NCI-H128 (cell line): Measurements from ENCODE around the gene SLC25A43.
"Not testable (repeated sequence)": the region's sequence is repeated elsewhere in the genome, so short reads cannot be mapped to it uniquely, and the experiment has no call there.

ENCODE experiments used
- DNase-seq: peaks from one replicate; lab custom pipeline; 2025; ENCODE audit not compliant: unreplicated experiment; lab: John Stamatoyannopoulos, UW

Gene SLC25A43

DNA sequence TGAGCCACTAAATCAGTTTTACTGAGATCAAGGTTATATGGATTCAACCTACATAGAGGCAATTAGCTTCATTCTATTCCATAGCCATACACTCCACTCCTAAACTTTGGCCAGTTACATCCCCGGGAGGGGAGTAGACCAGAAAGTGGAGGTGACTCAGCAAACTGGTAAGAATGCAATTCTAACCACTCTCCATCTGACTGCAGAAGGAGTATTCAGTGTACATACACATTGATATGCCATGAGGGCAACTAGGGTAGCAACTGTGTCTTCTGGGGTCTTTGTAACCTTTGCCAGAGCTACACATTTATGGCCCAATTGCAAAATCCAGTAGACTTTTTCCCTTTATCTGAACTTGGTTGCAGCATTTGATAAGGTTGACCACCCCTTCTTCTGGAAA is 7.6 kb downstream of the SLC25A43 start:
- no peak for DNase-seq

DNA sequence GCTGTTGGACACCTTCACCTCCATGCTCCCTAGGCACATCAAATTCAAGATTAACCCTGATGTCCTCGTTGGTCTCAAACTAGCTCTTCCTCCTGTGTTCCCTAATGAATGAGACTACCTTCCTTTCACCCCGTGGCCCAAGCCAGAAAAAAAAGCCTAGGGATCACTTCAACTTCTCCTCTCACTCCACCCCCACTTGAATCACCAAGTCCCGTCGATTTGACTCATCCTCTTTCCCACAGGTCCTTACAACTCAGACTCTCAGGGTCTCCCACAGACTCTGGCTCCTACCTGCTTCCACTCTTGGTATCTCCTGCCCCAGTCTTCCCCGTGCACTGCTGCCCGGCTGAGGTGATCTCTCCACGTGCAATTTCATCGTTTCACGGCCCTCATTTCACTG is 8.5 kb downstream of the SLC25A43 start:
- DNase-seq: no peak

DNA sequence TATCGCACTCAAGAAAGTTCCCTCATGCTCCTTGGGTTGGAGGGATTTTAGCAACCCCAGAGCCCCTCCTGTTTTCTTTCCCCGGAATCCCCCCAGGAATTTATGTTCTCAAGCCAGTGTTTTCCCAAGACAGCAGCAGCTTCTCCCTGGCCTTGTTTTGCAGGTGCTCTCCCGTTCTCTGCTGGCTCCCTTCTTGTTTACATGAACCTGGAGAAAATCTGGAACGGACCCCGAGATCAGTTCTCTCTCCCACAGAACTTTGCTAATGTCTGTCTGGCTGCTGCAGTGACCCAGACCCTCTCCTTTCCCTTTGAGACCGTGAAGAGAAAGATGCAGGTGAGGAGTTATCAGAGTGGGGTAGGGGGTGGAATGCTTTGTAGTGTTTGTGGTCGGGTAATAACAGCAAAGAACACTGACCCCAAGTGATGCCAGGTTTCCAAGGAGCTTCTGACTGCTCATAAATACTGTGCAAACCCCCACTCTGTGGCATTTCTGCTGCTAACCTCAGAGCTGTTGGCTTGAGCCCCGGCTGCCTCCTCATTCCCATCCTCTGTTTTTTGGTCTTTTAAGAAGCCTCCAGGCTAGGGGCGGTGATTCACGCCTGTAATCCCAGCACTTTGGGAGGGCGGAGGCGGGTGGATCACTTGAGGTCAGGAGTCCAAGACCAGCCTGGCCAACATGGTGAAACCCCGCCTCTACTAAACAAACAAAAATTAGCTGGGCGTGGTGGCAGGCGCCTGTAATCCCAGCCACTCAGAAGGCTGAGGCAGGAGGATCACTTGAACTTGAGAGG is 11.1 kb downstream of the SLC25A43 start:
- DNase-seq: no peak

DNA sequence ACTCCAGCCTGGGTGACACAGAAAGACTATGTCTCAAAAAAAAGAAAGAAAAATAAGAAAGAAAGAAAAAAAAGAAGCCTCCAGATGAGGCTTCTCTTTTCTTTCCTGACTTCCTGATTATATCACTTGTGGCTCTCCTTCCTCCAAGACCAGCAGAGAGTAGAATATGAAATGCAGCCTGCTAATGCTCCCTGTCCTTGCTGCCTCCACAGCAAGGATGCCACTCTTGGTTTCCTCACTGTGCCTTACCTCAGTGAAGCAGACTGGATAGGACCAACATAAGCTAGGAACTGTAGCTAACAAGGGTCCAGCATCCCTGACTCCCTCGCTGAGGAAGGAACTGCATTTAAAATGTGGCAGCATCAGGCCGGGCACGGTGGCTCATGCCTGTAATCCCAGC is 11.7 kb downstream of the SLC25A43 start:
- DNase-seq: no peak

DNA sequence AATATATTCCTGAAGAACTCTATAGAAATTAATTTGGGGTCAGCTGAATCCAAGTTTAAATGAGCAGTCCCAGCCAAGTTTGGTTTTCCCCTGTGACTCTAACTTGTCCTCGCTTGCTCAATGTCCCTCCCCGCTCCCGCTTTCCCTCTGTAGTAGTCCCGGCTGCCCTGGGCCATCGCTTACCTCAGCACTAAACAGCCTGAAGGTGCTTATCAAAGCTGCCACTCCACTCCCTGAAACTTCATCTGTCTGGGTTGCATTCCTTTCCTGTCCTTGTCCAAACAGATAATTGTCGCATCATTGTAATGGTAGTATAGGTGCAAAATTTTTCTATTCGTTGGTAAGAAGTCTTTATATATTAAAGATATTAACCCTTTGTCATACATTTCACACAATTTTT is 12.8 kb downstream of the SLC25A43 start:
- DNase-seq: no peak

DNA sequence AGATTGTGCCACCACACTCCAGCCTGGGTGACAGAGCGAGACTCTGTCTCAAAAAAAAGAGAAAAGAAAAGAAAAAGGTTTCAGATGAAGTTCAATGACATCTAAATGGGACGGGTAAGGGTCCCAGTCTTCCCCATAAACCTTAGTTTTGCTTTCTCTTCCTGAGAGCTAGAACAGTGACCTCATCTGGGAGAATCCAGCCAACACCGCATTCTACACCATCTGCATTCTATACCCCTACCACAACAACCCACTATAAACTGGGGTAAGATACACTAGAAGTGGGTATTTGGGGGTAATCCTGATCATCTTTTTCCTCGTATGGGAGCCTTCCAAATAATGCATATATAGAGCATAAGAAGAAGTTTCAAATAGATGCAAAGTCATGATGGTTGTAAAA is 18.2 kb downstream of the SLC25A43 start:
- no peak for DNase-seq

DNA sequence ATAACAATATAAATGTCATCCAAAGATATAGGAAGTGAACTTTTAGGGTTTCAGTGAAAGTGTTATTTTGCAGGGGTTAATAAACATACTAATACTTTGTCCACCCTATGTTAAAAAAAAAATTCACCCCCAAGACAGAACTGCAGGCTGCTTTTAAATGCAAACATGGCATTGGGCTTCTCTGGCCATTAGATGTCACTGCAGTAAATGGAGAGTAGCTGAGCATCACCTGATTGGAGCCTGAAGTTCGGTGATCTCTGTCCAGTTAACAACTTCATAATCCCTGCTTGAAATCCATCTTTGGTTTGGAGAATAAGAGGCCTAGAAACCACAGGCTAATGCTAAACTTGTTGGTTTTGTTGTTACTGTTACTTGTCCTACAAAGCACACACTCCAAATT is 18.7 kb downstream of the SLC25A43 start:
- no peak for DNase-seq

DNA sequence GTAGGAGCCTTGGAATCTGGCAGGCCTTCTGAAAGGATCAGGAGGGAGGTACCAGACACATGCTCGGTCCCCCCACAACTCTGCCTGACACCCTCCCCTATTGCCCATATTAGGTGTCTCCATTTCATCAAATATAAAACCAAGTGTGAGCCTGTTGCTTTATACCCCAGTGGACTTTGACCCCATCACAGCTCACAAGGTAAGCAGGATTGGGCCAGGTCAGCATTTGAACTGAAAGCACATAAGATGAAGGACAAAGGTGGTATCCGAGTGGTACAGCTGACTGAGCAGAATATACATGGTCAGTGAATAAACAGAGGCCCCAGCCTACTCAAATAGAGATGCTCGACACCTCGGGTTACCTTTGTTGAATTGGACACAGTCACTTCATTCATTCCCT is 20.0 kb downstream of the SLC25A43 start:
- DNase-seq: no peak

DNA sequence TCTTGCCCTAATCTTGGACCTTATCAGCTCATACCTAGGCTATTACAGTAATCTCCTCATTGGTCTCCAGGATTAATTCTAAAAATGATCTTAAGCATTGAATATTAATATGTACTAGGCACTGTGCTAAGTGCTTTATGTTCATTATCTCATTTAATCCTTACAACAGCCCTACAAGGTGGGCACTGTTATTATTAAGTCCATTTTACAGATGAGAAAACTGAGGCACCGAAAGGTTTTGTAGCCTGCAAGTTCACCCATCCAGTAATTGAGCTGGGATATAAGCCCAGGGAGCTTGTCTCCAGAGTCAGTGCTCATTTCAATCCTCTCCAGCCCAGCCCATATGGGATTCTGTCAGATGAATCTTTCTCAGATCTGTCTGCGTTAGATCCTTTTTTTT is 20.8 kb downstream of the SLC25A43 start:
- no peak for DNase-seq

DNA sequence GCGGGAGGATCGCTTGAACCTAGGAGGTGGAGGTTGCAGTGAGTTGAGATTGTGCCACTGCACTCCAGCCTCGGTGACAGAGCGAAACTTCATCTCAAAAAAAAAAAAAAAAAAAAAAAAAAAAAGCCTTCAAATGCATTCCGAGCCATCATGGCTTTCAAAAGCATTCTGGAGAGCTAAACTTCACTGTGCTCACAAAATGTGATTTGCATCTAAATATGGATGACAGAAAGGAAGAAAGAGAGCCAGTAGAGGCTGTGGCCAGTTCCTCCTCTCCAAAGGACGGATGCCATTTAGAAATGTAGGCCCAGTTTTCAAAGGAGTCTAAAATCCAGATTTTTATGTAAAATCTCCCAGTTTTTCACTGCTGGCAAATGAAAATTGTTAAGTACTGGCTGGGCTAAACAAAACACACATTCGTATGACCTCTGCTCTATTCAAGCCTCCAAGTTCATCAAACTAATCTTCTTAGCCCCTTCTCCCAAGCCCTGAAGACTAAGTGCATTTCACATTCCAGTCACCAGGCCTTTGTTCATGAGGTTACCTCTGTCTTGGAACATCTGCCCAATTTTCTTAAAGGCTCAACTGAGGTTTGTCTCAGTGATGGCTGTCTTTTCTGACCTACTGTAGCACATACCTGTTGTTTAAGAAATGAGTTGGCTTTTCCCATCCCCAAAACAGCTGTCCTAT is 22.0 kb downstream of the SLC25A43 start:
- no peak for DNase-seq

DNA sequence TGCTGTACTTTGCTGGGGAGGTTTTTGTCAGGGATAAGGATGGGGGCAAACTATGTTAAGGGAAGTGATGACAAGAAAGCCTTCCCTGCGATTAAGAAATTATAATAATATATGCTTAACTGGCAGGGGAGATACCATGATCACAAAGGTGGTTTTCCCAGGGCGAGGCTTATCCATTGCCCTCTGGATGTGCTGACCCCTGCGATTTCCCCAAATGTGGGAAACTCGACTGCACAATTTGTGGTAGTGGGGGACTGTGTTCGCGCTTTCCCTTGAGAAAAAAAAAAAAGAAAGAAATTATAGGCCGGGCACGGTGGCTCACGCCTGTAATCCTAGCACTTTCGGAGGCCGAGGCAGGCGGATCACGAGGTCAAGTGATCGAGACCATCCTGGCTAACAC is 24.5 kb downstream of the SLC25A43 start:
- no peak for DNase-seq

DNA sequence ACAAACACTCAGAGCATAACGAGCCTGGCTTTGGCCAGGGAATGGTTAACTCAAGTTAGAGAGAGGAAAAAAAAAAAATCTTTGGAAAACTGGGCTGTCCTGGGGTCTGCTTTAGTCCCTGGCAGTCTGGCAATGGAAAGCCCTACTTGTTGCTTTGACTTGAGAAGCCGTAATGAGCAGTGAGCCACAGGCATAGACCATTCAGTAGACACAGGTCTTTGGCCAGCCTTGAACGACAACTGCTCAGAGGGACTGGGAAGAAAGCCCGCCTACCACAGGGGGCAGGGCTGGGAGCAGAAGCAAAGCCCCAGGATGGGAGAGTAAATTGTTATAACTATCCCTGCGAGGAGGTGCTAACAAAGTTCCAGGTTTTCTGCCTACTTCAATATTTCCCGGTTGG is 25.9 kb downstream of the SLC25A43 start:
- no peak for DNase-seq

DNA sequence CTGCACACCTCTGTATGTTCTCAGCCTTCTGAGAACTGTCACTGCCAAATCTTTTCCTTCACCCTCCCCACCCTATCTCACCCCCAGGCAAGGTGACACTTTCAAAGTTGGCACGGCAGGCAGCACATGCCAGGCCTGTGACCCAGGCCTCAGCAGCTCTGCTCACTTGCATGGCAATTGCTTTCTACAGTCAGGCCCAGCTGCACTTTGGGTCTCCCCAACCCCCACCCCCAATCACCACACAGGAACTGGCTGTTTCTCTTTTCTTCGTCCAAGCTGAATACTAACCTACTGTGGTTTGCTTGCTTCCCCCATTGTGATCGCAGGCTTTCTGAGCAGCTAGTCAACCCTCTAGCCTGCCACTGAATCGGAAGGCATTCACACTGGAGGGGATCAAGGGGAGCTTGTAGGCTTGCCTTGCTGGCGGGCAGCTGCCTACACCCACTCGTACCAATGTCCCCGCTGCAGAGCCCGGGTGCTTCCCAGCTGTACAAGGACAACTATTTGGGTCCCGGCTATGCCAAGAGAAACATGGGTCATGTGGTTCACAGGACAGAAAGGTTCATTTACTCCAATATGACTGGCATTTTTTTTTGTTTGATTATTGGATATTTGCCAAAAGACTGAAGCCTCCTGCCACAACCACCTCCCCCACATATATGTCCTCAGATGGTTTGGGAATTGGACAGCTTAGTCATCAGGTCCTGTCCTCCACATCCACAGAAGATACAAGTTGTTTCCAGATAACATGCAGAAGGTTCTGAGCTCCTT is 28.1 kb downstream of the SLC25A43 start:
- no peak for DNase-seq

DNA sequence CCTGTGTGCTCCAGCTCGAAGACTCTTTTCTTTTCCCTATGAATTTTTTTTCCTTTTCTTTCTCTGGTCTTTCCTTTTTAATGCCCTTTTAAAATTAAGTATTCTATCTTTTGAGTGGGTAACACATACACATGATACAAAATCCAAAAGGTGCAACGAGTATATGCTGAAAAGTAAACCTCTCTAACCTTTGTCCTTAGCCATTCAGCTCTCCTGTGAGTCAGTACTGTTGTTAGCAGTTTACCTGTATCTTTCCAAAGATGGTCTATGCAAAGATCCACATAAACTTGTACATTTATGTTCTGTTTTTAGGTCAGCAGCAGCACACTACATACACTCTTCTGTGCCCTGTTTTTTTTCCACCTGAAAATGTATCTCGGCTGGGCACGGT is 28.7 kb downstream of the SLC25A43 start:
- no peak for DNase-seq

DNA sequence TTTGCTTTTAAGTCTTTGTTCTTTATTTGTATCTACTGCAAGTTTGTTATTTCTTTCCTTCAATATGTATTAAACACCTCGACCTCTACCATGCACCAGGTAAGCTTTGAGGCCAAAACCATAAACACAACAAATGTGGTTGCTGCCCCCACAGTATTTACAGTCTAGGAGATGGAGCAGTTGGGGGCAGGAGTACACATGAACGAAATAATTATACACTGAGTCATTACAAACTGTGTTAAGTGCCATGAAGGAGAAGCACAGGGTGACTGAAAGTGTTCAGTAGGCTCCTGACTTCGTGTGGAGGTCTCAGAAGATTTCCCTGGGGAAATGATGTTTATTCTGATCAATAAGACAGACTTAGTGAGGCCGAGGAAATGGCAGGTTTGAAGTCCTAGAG is 30.3 kb downstream of the SLC25A43 start:
- DNase-seq: no peak

DNA sequence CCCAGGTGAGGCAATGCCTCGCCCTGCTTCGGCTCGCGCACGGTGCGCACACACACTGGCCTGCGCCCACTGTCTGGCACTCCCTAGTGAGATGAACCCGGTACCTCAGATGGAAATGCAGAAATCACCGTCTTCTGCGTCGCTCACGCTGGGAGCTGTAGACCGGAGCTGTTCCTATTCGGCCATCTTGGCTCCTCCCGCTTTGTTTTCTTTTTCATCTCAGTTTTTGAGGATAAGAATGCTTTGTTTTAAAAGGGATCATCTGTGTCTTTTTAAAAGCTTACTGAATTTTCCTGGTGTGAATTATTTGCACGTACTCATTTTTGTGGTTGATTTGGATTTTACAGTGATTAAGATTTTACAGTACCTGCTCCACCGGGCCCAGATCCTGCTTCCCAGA is 42.2 kb downstream of the SLC25A43 start:
- DNase-seq: not testable (repeated sequence)

DNA sequence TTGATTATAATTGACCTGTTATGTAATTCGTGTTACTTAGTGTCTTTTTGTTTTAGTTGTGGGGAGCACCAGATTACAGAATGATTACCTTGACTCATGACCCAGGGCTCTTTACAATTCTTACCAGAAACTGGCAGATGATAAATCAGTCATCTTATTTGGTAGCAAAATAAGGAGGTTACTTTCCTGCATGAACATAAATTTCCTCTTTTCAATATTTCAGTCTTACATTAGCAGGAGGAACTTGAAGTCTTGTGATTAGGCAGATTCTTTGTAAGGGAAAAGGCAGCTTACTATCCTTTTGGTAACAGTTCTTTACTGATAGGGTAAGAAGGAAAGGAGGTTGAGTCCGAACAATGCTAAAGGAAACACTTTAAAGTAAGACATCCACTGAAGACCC is 43.1 kb downstream of the SLC25A43 start:
- DNase-seq: no peak

DNA sequence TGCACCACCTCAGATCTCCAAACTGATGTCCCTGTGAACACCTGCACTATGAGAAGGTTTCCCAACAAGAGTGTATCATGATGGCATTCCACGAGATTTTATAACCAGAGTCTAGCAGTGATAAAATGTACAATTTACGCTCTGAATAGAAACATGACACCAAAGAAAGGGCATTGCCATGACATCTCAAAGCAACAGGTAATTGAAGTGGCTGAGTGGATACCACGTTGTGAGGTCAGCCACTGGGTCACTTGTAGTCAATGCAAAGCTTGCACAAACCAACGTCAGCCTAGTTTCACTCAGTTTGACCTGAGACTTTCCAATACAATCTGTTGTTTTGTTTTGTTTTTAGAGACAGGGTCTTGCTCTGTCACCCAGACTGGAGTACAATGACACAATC is 54.1 kb downstream of the SLC25A43 start:
- no peak for DNase-seq

DNA sequence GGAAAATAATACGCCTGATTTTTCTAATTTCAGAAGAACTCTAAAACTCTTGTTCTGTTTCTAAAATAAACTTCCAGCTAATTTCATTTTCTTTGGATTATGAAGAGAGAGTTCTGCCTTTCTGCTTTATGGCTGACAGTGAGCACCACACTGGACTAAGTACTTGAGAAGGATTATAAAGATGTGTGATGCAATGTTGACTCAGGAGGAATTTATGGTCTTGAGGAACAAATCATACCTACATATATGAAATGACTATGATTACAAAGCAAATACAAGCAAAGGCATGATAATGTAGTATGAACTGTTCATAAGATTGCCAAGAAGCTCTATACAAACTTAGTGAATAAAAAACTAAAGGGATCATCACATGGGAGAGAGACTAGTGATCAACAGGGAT is 56.1 kb downstream of the SLC25A43 start:
- no peak for DNase-seq

DNA sequence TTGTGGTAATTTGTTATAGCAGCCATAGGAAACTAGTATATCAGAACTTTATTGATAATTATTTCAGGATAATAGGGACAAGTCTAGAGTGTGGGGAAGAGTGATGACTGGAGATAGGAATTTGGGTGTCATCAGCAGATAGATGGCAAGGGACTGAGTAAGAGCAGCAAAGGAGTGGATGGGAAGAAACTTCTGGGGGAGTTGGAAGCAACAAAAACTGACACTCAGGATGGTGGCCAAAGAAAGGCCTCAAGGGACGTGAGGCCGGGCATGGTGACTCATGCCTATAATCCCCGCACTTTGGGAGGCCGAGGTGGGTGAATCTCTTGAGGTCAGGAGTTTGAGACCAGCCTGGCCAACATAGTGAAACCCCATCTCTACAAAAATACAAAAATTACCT is 60.0 kb downstream of the SLC25A43 start:
- no peak for DNase-seq

DNA sequence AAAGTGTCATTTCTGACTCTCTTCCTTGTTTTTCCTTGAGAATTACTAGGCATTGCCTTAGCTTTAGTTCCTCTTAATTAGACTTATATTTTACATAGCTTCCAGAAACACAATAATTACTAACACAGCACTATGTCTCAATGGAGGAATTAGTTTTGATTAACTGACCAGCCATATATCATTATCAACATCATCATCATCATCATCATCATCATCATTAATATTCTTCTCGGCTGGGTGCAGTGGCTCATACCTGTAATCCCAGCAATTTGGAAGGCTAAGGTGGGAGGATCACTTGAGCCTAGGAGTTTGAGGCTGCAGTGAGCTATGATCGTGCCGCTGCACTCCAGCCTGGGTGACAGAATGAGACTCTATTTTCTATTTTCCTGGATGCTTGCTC is 66.4 kb downstream of the SLC25A43 start:
- no peak for DNase-seq

DNA sequence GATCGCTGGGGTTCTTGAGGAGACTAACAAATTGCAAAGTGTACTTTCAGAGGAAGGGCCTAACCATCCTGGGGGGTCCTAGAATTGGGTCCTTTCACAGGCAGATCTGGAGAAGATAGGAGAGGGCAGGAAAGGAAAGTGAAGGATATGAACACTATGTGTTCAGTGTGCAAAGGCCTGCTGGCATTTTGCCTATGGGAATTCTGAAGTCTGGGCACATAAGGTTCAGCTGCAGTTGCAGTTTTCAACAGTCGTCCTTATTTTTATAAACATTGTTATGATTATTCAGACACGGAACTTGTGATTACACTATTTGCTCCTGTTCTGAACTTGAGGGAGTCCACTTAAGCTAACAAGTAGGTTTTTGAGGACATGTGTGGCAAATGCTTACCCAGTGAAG is 67.8 kb downstream of the SLC25A43 start:
- no peak for DNase-seq
